Epithelial cell of proximal tubule (primary cell): ENCODE results near the gene ZNF462. TPM values are rescaled to one million over a fixed set of nuclear protein-coding genes. Genes with fewer than 3 reads are reported as not detected.
A peak's percentile ranks its signal among the peaks of the same experiment; 100 is the strongest.

Experiments used
- DNase-seq: peaks from one replicate; pipeline ENCODE4 v3.0.0-alpha.2; 2011; ENCODE audit warnings: low read depth
- H3K4me3 ChIP-seq: 2 replicates; pipeline ENCODE4 v1.5.1; 2011; ENCODE audit warnings: low read depth, mild to moderate bottlenecking, low read length
- CTCF ChIP-seq: conservative IDR thresholded peaks from 2 replicates; pipeline ENCODE4 v1.5.1; 2012; ENCODE audit warnings: low read depth, mild to moderate bottlenecking, low read length
- total RNA-seq: library from RNA; depleted of rRNA; stranded (reverse); fragments of >200 nt; gene quantifications from 2 replicates; pipeline ENCODE4 v1.2.3, GENCODE V29; 2015

Gene ZNF462
- total RNA-seq: 8.8 and 22.1 TPM in 2 replicates

GRCh38 chr9:106862821-106863720 lies at the start of gene ZNF462:
TSS of gene ZNF462 (plus strand) at chr9:106863166. CDS start at chr9:106923384, 60,218 bp downstream.
- TF ChIP-seq CTCF: peak; percentile 68
- H3K4me3 ChIP-seq: peak within 1 kb of the TSS; percentile 64
- DNase-seq: no peak

GRCh38 chr9:106816524-106816923 lies 46.4 kb upstream of the ZNF462 start:
- no peak for DNase-seq
- H3K4me3 ChIP-seq: no peak overlapping the region
- no peak for TF ChIP-seq CTCF

- TF ChIP-seq CTCF: no peak
- H3K4me3 ChIP-seq: no peak overlapping the region
- DNase-seq: no peak
Observed at GRCh38 chr9:106818034-106818433, 44.9 kb upstream of the ZNF462 start.

- no peak overlapping the region for H3K4me3 ChIP-seq
- TF ChIP-seq CTCF: no peak
- no peak for DNase-seq
Observed at GRCh38 chr9:106820866-106821265, 42.1 kb upstream of the ZNF462 start.

- TF ChIP-seq CTCF: no peak
- DNase-seq: no peak
- H3K4me3 ChIP-seq: no peak overlapping the region
Observed at GRCh38 chr9:106828070-106828469, 34.9 kb upstream of the ZNF462 start.

GRCh38 chr9:106828965-106829364 lies 34.0 kb upstream of the ZNF462 start:
- H3K4me3 ChIP-seq: no peak overlapping the region
- no peak for DNase-seq
- TF ChIP-seq CTCF: no peak
